HCT116 (cell line): ENCODE measurements around the gene MAML3. TPM values are rescaled to one million over a fixed set of nuclear protein-coding genes. Genes with fewer than 3 reads are reported as not detected.

Experiments used
- ATAC-seq: fragments of 200-7000 bp; cut with Tn5 transposase; 2 replicates; pipeline ENCODE4 v1.9.1; 2020; ENCODE audit warnings: mild to moderate bottlenecking, moderate library complexity
- BruUV-seq: library from RNA; stranded (reverse); fragments of 400-500 nt; replicated peaks from 2 replicates; lab custom pipeline; 2021; lab: Mats Ljungman, UMichigan
- CTCF ChIA-PET: fragments of 300-600 bp; sonication (Branson Sonifier 250); formaldehyde crosslinking; loops from one replicate; lab custom pipeline; 2021; ENCODE audit warnings: antibody characterized with exemption; lab: Charles Lee
- POLR2A ChIA-PET: fragments of 300-600, 350-600 bp; sonication (Branson Sonifier 250); formaldehyde crosslinking; loops from one replicate; lab custom pipeline; 2021; ENCODE audit warnings: antibody characterized with exemption; lab: Charles Lee
- RAD21 ChIA-PET, 2 experiments: fragments of 300-600 bp; sonication (Branson Sonifier 250); formaldehyde crosslinking; loops; one replicate each; lab custom pipeline; 2023; ENCODE audit warnings: low total read pairs in 2 of 2; ENCODE audit not compliant: uncharacterized antibody in 2 of 2, unreplicated experiment in 2 of 2, low non-redundant PET in 1 of 2; lab: Charles Lee
- DNase-seq: peaks from one replicate; pipeline ENCODE4 v3.0.0-alpha.2; 2010; ENCODE audit warnings: low read depth, low spot score
- H2AFZ ChIP-seq: fragments of 200-600 bp; shearing (Covaris generic), sonication (generic); 2 replicates; pipeline ENCODE4 v1.6.1; 2017; ENCODE audit warnings: low read depth, mixed run types, mixed read lengths, antibody characterized with exemption, low read length; ENCODE audit not compliant: poor library complexity, severe bottlenecking
- H3K27ac ChIP-seq: 2 replicates; pipeline ENCODE4 v1.5.1; 2012; ENCODE audit warnings: low read depth, low read length
- H3K27me3 ChIP-seq: fragments of 200-600 bp; sonication (generic); 2 replicates; pipeline ENCODE4 v1.6.1; 2016; ENCODE audit warnings: mixed run types, low read length, mixed read lengths; ENCODE audit not compliant: insufficient read depth
- H3K36me3 ChIP-seq, 2 experiments: fragments of 200-500 bp in 1 of 2; fragments of 200-600 bp in 1 of 2; sonication (Bioruptor generic) in 1 of 2; sonication (generic) in 1 of 2; 2 replicates each; pipeline versions ENCODE4 v1.5.1 to v1.6.1; 2014 to 2016; ENCODE audit warnings: low read length in 2 of 2, inconsistent platforms in 1 of 2, mixed read lengths in 1 of 2, mixed run types in 1 of 2; ENCODE audit not compliant: insufficient read depth in 2 of 2, control insufficient read depth in 1 of 2
- H3K4me1 ChIP-seq, 2 experiments: fragments of 200-600 bp in 1 of 2; sonication (generic) in 1 of 2; 2 replicates each; pipeline versions ENCODE4 v1.5.1 to v1.6.1; 2012 to 2017; ENCODE audit warnings: low read length in 2 of 2, inconsistent platforms in 1 of 2, mild to moderate bottlenecking in 1 of 2, mixed read lengths in 1 of 2, mixed run types in 1 of 2, moderate library complexity in 1 of 2; ENCODE audit not compliant: insufficient read depth in 2 of 2, control insufficient read depth in 1 of 2
- H3K4me2 ChIP-seq: fragments of 200-600 bp; sonication (generic); 2 replicates; pipeline ENCODE4 v1.6.1; 2017; ENCODE audit warnings: mixed run types, low read length, mixed read lengths
- H3K4me3 ChIP-seq, 2 experiments: fragments of 200-600 bp in 1 of 2; sonication (generic) in 1 of 2; replicated peaks in 1 of 2; 2 replicates each; pipeline ENCODE4 v1.5.1; 2011 to 2016; ENCODE audit warnings: low read length in 2 of 2, control low read depth in 1 of 2, low read depth in 1 of 2, mild to moderate bottlenecking in 1 of 2, mixed read lengths in 1 of 2, mixed run types in 1 of 2
- H3K79me2 ChIP-seq: fragments of 200-600 bp; sonication (generic); 2 replicates; pipeline ENCODE4 v1.6.1; 2017; ENCODE audit warnings: mild to moderate bottlenecking, mixed run types, low read length, moderate library complexity, mixed read lengths; ENCODE audit not compliant: insufficient read depth
- H3K9ac ChIP-seq: fragments of 200-600 bp; sonication (generic); 2 replicates; pipeline ENCODE4 v1.6.1; 2016; ENCODE audit warnings: low read length, mixed read lengths
- H3K9me2 ChIP-seq: fragments of 200-600 bp; sonication (generic), shearing (Covaris generic); 2 replicates; pipeline ENCODE4 v1.6.1; 2017; ENCODE audit warnings: mixed run types, mild to moderate bottlenecking, moderate library complexity; ENCODE audit not compliant: insufficient read depth
- H3K9me3 ChIP-seq, 2 experiments: fragments of 200-500 bp in 1 of 2; fragments of 200-600 bp in 1 of 2; sonication (Bioruptor generic) in 1 of 2; sonication (generic) in 1 of 2; 2 replicates each; pipeline ENCODE4 v1.6.1; 2014 to 2017; ENCODE audit warnings: low read length in 2 of 2, mixed read lengths in 2 of 2, inconsistent platforms in 1 of 2, low read depth in 1 of 2, mild to moderate bottlenecking in 1 of 2, mixed run types in 1 of 2, moderate library complexity in 1 of 2; ENCODE audit not compliant: control insufficient read depth in 1 of 2, insufficient read depth in 1 of 2
- H4K20me1 ChIP-seq: fragments of 200-600 bp; sonication (generic), shearing (Covaris generic); 2 replicates; pipeline ENCODE4 v1.6.1; 2017; ENCODE audit warnings: mixed run types, mild to moderate bottlenecking, moderate library complexity; ENCODE audit not compliant: insufficient read depth
- ATF3 ChIP-seq: IDR thresholded peaks from 2 replicates; pipeline ENCODE4 v1.6.1; 2012
- CTCF ChIP-seq, 3 experiments: fragments of 200-600 bp in 1 of 3; sonication (generic) in 1 of 3; IDR thresholded peaks in 2 of 3; conservative IDR thresholded peaks in 1 of 3; 2 replicates each; pipeline ENCODE4 v1.5.1; 2012 to 2017; ENCODE audit warnings: low read depth in 2 of 3, low read length in 2 of 3, antibody characterized with exemption in 1 of 3, borderline replicate concordance in 1 of 3, control low read depth in 1 of 3, mild to moderate bottlenecking in 1 of 3, mixed read lengths in 1 of 3, mixed run types in 1 of 3, moderate library complexity in 1 of 3; ENCODE audit not compliant: insufficient read depth in 1 of 3
- EZH2phosphoT487 ChIP-seq: fragments of 200-600 bp; IDR thresholded peaks from 2 replicates; pipeline ENCODE4 v1.6.1; 2018; ENCODE audit warnings: antibody characterized with exemption, borderline replicate concordance
- POLR2AphosphoS5 ChIP-seq: IDR thresholded peaks from 2 replicates; pipeline ENCODE4 v1.6.1; 2011; ENCODE audit warnings: mild to moderate bottlenecking, low read depth, low read length, moderate library complexity
- SIN3A ChIP-seq: IDR thresholded peaks from 2 replicates; pipeline ENCODE4 v1.6.1; 2012; ENCODE audit warnings: low read depth
- SRF ChIP-seq: IDR thresholded peaks from 2 replicates; pipeline ENCODE4 v1.6.1; 2012; ENCODE audit warnings: low read depth
- TCF7L2 ChIP-seq: IDR thresholded peaks from 2 replicates; pipeline ENCODE4 v1.7.0; 2011; ENCODE audit warnings: borderline replicate concordance, inconsistent platforms; ENCODE audit not compliant: insufficient read depth, insufficient read length; ENCODE audit errors: extremely low read depth
- ZFX ChIP-seq: fragments of 450-650 bp; IDR thresholded peaks from 2 replicates; pipeline ENCODE4 v1.6.1; 2017
- intact Hi-C: fragments of 100-400 bp; cut with micrococcal nuclease; formaldehyde crosslinking; loops from 2 replicates; pipeline ENCODE4 v1.10.0; 2022
- total RNA-seq: library from RNA; stranded (reverse); gene quantifications from one replicate; pipeline ENCODE4 v1.2.1, GENCODE V29; 2021; ENCODE audit not compliant: unreplicated experiment

Gene MAML3
- total RNA-seq, 1 experiment from 2014 or later, result 3.1 TPM

- Histone ChIP-seq H2AFZ (no peak overlapping the region), H3K36me3 (no peaks in the 10 kb centered on the region), H3K27ac (no peak overlapping the region), H3K79me2 (no peaks in the 10 kb centered on the region), H3K4me1 (peaks cover 0 to 7% of the 10 kb centered on the region in 2 experiments), H3K9me3 (no peaks in the 10 kb centered on the region), H3K4me2 (no peak overlapping the region), H3K9ac (no peak overlapping the region), H4K20me1 (no peaks in the 10 kb centered on the region), H3K4me3 (no peak overlapping the region), H3K27me3 (no peaks in the 10 kb centered on the region), H3K9me2 (no peaks in the 10 kb centered on the region; the same call in 1 of the 2 replicates)
- intact Hi-C loops, result no loop called here
- no TSS peak for BruUV-seq
- RAD21 ChIA-PET, result no interaction called here
- ATAC-seq (no peak), DNase-seq (no peak)
- TF ChIP-seq ATF3 (no peak), SRF (no peak), TCF7L2 (no peak), POLR2AphosphoS5 (no peak), ZFX (no peak), EZH2phosphoT487 (no peak), CTCF (IDR thresholded peaks at IDR 0.05 in 2 of 3, conservative IDR thresholded peaks at IDR 0.05 in 1 of 3; ENCODE audit: borderline replicate concordance in 1 of 3, insufficient read depth in 1 of 3, low read depth in 2 of 3, low read length in 2 of 3) (no peak), SIN3A (no peak)
- CTCF ChIA-PET, result no interaction called here
- POLR2A ChIA-PET, result no interaction called here
Measured at GRCh38 chr4:140158365-140159030, 4.5 kb upstream of the MAML3 start.
